ENCODE results near the gene TMOD1. TPM values are rescaled to one million over a fixed set of nuclear protein-coding genes. Genes with fewer than 3 reads are reported as not detected.

Gene TMOD1
- total RNA-seq, 1 donor from 2014 or later, result 12.9 TPM

GRCh38 chr9:97591535-97591934, 90.1 kb downstream of the TMOD1 start:
- no peaks in the 10 kb centered on the region for H3K9me3 Mint-ChIP-seq
- no peak overlapping the region for H3K27ac Mint-ChIP-seq
- H3K4me1 Mint-ChIP-seq (ENCODE audit: unreplicated experiment), result no peaks in the 10 kb centered on the region
- DNase-seq (ENCODE audit: extremely low spot score, unreplicated experiment), result no peak
- TF ChIP-seq CTCF (conservative IDR thresholded peaks at IDR 0.05), result no peak
- H3K27me3 Mint-ChIP-seq, result peaks cover 6% of the 10 kb centered on the region
- H3K36me3 Mint-ChIP-seq, result no peaks in the 10 kb centered on the region
- H3K4me3 Mint-ChIP-seq, result no peak overlapping the region

GRCh38 chr9:97592126-97592525, 90.7 kb downstream of the TMOD1 start:
- DNase-seq (ENCODE audit: extremely low spot score, unreplicated experiment), result no peak
- no peak for TF ChIP-seq CTCF (conservative IDR thresholded peaks at IDR 0.05)

GRCh38 chr9:97593960-97594359, 92.5 kb downstream of the TMOD1 start:
- no peaks in the 10 kb centered on the region for H3K36me3 Mint-ChIP-seq
- H3K27me3 Mint-ChIP-seq, result peaks cover 3% of the 10 kb centered on the region
- no peak overlapping the region for H3K4me3 Mint-ChIP-seq
- no peak for TF ChIP-seq CTCF (conservative IDR thresholded peaks at IDR 0.05)
- DNase-seq (ENCODE audit: extremely low spot score, unreplicated experiment), result no peak
- H3K9me3 Mint-ChIP-seq, result no peaks in the 10 kb centered on the region
- peaks cover 5% of the 10 kb centered on the region for H3K4me1 Mint-ChIP-seq (ENCODE audit: unreplicated experiment)
- no peak overlapping the region for H3K27ac Mint-ChIP-seq

More at GRCh38 chr9:97592126-97592525, 90.7 kb downstream of the TMOD1 start:
- H3K27ac Mint-ChIP-seq, result no peak overlapping the region
- no peaks in the 10 kb centered on the region for H3K4me1 Mint-ChIP-seq (ENCODE audit: unreplicated experiment)
- peaks cover 6% of the 10 kb centered on the region for H3K27me3 Mint-ChIP-seq
- H3K4me3 Mint-ChIP-seq, result no peak overlapping the region
- H3K36me3 Mint-ChIP-seq, result no peaks in the 10 kb centered on the region
- no peaks in the 10 kb centered on the region for H3K9me3 Mint-ChIP-seq

- H3K4me1 Mint-ChIP-seq (ENCODE audit: unreplicated experiment), result peaks cover 5% of the 10 kb centered on the region
- no peak overlapping the region for H3K4me3 Mint-ChIP-seq
- no peak for TF ChIP-seq CTCF (conservative IDR thresholded peaks at IDR 0.05)
- peaks cover 3% of the 10 kb centered on the region for H3K27me3 Mint-ChIP-seq
- no peaks in the 10 kb centered on the region for H3K9me3 Mint-ChIP-seq
- no peak overlapping the region for H3K27ac Mint-ChIP-seq
- no peak for DNase-seq (ENCODE audit: extremely low spot score, unreplicated experiment)
- no peaks in the 10 kb centered on the region for H3K36me3 Mint-ChIP-seq
Measured at GRCh38 chr9:97594381-97594921, 93.0 kb downstream of the TMOD1 start.

GRCh38 chr9:97596906-97597305, 95.4 kb downstream of the TMOD1 start:
- no peak overlapping the region for H3K4me3 Mint-ChIP-seq
- DNase-seq (ENCODE audit: extremely low spot score, unreplicated experiment), result no peak
- H3K36me3 Mint-ChIP-seq, result peaks cover 3% of the 10 kb centered on the region
- peaks cover 5% of the 10 kb centered on the region for H3K4me1 Mint-ChIP-seq (ENCODE audit: unreplicated experiment)
- H3K27ac Mint-ChIP-seq, result no peak overlapping the region
- TF ChIP-seq CTCF (conservative IDR thresholded peaks at IDR 0.05), result no peak
- H3K27me3 Mint-ChIP-seq, result no peaks in the 10 kb centered on the region
- H3K9me3 Mint-ChIP-seq, result no peaks in the 10 kb centered on the region

Measured in type B pancreatic cell (in vitro differentiated cells).